Fibroblast of skin of scalp (primary cell): ENCODE results near the gene DSTYK.

ENCODE experiments used
- DNase-seq: peaks from one replicate; pipeline ENCODE4 v3.0.0-alpha.2; 2013

DSTYK gene

DNA sequence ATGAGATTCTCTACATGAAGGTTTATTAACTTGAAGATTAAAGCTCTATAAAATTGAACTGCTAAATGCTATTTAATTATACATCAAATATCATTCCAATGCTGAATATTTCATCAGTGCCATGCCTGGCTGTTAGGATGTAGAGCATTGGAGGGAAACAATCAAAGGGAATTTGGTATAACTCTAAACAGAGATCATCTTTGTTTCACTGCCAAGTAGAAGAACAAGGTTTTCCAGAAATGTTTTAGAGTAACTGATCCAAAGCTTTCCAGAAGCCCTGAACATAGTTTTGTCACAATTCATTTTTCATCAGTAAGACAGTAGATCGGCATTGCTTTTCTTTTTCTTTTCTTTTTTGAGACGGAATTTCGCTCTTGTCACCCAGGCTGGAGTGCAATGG lies 5.9 kb upstream of the DSTYK start:
- no peak for DNase-seq

DNA sequence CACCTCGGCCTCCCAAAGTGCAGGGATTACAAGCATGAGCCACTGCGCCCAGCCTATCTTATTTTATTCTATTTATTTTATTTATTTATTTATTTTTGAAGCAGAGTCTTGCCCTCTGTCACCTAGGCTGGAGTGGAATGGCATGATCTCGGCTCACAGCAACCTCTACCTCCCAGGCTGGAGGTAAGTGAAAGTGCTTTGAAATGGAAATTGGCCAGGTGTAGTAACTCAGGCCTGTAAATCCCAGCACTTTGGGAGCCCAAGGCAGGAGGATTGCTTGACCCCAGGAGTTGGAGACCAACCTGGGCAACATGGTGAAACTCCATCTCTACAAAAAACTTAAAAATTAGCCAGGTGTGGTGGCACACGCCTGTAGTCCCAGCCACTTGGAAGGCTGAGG lies 5.1 kb upstream of the DSTYK start:
- DNase-seq, result no peak

DNA sequence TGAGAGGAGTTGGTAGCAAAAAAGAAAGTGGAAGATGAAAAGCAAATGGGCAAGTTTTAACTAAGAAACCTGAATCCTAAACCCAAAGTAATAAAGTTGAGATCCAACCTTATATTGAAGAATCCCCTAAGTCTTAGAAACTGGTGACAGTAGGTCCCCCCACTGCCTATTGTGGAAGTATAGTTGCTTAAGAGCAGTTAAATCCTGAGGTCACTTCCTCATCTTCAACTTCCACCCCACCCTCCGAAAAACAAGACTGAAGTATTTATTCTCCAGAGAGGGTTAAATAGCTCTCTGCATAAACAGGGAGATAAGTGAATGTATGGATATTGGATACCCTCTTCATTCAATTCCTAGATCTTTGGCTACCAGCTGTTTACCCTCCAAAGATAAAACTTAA lies 3.3 kb upstream of the DSTYK start:
- no peak for DNase-seq

DNA sequence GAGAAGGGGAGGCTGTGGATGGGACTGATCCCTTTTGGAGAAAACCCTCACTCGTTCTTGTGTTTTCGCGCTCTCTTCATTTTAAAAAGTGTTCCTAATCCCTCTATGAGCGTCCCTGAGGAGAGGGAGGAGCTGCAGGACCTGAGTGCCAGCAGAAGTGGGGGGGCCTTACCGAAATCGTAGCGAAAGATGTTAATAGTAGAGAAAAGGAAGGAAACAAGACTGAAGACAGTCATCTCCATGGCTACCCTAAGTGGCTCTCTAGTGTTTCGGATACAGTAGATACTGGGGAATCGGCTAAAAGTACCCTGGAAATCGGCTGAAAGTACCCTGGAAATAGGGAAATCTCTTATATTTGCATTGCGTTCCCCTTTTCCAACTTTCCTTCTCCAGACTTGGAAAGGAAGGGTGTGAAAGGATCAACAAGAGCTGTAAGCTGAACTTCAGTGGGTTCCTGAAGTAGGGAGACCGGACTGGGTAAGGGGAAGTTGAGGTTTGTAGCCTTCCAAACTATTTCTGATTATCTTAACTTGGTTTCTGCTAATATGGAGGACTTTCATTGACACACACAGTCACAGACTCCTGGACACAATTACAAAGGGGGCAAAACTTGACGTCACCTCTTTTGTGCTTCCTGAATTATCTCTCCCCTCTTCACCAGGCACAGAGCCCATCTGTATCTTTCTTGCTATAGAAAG lies 486 bp upstream of the DSTYK start:
- DNase-seq, result no peak

DNA sequence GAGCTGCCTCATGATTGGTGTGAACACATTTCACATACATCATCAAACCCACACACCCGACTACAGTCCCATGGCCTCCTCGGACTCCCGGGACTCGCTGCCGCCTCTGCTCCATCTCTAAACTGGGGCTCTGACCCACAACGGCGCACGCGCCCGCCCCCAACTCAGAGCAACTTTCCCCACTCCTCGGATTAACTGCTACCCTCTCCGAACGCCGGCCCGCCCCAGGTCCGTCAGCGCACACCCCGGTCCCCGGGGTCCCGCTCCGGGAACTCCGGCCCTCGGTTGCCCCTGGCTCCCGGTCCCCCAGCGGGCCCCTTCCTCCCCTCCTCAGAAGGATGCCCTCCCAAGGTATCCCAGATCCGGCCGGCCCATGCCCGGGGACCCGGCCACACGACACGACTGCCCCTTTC lies 740 bp downstream of the DSTYK start:
- no peak for DNase-seq

DNA sequence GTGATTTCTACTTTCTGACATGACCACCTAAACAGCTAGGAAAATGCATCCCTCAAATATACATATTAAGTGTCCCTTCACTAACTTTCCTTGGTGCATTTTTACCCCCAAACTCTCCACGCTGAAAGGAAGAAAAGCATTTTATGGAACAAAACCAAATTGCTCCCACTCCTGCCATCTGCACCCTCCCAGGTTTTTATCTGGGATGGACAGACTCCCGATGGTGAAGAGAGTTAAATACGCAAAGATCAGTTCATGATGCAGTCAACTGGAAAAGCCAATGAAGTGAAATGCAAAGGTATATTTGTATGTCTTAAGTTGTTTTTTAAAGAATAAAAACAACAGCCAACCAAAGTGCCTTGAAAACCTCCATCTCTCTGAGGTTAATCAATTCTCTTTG lies 2.7 kb downstream of the DSTYK start:
- no peak for DNase-seq

DNA sequence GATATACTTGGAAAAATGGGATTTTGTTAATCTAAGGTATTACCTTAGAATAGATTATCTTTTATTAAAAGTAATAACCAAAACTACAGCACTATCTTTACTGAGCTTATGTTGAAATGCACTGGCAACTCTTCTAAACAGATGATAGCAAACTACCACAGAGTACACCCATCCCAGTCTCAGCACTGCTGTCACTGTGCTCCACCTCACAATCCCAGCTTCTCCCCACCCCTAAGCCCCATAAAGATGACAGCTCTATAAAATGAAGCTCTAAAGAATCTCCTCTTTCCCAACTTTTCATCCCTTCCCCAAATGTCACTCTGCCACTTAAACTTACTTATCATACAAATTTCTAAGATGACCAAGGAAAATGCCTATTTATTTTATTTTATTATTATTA lies 6.4 kb downstream of the DSTYK start:
- no peak for DNase-seq

DNA sequence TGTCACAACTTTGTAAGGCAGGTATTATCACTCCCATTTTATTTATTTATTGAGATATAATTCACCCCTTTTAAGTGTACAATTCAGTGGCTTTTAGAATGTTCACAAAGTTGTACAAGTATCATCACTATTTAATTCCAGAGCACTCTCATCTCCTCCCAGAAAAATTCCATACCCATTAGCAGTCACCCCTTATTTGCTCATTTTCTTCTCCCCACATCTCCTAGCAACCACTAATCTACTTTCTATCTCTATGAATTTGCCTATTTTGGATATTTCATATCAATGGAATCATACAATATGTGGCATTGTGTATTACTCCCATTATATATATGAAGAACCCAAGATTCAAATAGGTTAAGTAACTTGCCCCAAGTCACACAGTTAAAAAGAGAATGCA lies 7.0 kb downstream of the DSTYK start:
- peak; percentile 50 for DNase-seq

DNA sequence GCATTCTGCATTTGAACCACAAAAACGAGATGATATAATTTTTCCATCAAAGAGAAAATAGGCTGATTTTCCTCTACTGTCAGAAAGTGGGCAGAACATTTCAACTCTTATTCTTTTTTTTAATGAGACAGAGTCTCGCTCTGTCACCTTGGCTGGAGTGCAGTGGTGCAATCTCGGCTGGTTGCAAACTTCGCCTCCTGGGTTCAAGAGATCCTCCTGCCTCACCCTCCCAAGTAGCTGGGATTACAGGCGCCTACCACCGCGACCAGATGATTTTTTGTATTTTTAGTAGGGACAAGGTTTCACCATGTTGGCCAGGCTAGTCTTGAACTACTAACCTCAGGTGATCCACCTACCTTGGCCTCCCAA lies 11.6 kb downstream of the DSTYK start:
- no peak for DNase-seq

DNA sequence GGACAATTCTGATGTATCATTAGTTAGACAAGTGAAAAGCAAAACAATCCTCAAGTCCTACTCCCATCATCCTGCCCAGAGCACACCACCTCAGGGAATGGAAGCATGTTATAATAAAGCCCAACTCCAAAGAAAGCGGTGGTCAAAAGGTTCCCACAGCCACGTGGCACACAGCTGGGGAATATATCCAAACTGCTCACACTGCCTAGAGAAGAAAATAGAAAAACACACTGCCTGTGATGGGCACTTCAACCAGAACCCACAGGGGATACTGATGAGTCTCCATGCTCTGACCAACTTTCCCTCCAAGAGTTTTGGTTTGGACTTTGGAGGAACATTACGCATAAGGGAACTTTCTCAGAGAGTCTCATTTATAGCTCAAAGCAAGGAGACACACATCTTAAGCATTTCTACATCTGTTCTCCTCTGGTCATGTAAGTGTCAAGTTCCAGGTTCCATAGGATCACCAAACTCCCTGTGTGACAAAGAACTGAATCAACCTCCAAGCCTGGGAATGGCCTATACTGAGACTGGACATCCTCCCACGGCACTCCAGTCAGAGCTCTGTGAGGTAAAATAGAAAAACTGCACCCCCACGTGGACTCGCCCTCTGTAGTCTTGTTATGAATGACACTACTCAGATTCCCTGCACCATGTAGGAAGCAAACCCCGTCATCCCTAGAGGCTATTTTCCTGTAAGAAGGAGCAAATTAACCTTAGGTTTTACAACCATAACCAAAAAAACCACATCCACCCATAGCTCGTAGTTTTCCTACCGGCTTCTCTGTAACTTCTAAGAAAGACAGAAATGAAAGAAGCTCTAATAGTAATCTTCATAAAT lies 12.2 kb downstream of the DSTYK start:
- DNase-seq, result peak; percentile 20

DNA sequence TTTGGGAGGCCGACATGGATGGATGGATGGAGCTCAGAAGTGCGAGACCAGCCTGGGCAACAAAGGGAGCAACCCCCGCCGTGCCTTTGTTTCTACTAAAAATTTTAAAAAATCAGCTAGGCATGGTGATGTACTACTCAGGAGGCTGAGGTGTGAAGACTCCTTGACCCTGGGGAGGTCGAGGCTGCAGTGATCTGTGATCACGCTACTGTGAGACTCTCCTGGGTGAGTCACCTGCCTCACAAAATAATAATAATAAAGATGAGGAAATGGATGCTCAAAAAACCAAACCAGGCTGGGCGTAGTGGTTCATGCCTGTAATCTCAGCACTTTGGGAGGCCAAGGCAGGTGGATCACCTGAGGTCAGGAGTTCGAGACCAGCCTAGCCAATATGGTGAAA lies 19.2 kb downstream of the DSTYK start:
- no peak for DNase-seq

DNA sequence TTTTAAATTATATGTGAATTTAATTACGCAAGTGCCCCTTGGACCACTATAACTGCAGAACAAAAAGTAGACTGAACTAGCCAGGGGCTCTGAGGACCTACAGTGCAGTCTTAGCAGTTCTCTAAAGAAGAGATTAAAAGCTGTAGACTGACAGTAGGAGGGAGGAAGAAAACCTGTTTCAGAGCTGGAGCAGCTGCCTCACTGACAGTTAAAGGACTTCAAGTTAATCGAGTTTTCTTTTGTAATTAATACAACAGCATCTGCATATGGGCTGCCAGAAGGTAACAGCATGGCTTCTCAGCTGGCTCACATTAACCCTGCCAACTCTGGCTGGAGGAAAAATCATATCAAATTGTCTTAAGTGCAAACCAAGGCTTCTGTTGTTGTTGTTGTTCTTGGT lies 19.9 kb downstream of the DSTYK start:
- no peak for DNase-seq

DNA sequence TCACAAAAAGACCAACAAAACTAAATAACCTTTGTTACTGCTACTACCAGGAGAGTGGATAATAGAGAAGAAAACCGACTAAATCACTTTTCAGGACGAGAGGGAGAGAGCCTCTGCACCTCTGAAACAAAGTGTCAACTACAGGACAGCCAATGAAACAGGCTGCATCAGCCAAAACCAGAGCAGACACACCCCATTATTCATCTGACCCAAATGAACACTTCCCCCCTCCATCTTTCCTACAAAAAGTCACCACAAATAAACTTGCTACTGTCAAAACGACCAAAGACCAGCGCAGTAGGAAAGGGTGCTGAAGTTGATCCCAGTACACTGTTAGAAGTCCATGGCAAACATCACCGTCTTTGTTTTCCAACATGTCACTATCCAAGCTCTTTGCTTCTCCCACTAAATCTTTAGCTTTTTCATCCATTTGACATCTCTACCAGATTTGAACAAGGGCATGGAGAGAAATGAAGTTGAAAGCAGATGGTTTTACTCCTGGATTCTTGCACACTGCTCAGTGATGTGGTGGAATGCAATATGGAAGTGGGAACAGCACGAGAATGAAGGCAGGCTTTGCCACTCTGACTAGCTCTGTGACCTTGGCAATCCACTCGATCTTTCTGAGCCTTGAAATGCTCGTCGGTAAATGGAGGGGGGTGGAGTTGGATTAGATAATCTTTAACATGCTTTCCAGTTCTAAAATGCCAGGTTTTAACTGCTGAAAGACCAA lies 20.5 kb downstream of the DSTYK start:
- peak; percentile 16 for DNase-seq

DNA sequence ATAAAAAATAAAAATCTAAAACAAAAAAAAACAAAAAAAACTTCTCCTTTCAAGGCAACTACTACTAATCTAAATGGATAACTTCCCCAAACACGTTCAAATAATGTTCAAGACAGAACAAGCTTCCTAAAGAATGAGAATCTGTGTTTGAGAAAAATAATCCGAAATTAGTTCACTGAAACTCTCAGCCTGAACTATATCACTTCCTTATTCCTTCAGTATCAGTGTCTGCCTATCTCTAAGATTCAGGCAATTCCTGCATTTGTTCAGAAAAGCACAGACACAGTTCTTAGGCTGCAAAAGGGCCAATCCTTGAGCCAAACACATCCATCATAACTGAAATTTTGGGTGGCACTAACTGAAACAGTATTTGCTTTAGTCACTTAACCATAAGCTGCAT lies 22.4 kb downstream of the DSTYK start:
- no peak for DNase-seq

DNA sequence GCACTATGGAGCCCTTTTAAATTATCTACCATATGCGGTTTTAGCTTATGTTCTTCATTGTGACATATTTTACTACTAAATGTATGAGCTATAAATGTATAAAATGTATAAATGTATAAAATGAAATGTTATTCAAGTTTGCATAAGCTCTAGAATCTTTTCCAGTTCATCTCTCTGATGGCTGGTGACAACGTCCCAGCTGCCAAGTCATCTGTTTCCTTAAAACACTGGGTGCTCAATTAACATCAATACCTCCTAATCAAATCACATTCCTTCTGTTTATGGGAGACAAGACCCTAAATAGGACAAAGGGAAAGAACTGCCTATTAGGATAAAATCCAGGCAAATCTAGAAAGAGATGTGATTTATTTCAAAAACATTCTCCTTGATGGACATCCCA lies 22.9 kb downstream of the DSTYK start:
- DNase-seq, result no peak

DNA sequence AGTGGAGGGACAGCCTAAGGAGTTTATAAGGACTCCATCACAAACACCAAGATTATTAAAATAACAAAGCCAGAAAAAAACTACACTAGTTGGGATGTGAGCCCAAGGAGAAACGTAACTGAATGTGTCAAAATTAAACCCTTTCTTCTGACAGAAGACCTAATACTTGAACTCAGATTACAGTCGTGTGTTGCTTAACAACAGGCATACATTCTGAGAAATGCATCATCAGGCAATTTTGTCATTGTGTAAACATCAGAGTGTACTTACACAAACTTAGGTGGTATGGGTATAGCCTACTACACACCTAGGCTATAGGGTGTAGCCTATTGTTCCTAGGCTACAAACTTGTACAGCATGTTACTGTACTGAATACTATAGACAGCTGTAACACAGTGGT lies 23.4 kb downstream of the DSTYK start:
- DNase-seq, result no peak

DNA sequence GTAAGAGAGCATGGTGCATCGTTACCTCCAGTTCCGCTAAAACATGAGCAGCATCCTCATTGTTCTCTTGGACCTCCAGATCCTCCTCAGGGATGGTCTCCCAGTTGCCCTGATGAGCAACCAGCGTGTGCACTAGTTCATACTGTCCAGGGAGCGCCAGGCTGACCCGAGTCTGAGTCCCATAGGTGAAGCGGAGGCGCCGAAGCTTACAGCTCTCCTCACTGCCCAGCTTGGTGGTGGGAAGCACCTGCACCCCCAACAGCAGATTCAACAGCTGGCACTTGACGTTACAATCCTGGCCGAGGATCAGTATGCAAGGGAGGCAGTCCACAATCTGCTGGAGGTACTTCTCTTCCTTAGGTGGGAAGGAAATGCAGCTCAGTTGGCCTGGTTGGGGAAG lies 24.1 kb downstream of the DSTYK start:
- no peak for DNase-seq

DNA sequence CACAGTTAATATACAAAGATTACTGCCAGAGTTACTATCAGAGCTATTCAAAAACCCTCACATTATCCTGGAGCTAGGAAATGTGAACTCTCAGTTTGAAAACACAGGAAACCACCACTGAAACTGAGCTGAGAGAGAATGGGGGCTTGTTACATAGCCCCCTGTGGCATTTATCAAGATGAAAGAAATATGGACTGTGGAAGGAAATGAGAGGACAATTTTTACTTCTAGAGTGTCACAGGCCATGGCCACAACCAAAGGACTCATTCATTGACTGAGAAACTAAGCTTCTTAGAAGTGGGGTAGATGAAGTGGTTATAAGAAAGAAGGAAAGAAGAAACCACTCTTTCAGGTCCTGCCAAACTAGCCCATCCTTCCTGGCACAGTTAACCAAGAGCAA lies 25.3 kb downstream of the DSTYK start:
- no peak for DNase-seq

DNA sequence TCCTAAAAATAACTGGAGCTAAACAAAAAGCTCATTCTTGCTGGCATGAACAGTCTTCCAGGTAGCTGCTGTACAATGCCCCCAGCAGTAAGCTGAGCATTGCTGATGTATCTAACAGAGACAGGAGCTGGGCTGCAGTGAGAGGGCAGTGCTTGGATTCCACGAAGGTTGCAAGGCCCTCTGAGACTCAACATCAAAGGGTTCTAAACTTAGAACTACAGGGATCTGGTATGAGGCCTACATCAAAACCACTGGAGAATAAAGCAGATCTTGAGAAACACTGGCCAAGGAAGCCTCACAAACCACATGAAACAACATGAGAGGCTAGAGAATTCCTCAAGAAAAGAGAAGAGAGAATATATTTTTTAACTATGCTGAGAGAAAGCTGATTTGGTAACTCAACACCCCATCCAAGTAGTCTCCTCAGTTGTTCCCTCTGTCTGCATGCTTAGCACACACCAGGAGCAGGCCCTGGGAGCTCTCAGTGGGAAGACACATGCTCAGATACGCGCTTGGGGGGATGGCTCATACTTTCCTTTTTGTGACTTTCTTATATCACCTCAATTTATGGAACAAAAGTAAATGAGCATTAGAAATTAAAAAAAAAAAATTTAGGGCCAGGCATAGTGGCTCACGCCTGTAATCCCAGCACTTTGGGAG lies 27.7 kb downstream of the DSTYK start:
- peak; percentile 47 for DNase-seq

DNA sequence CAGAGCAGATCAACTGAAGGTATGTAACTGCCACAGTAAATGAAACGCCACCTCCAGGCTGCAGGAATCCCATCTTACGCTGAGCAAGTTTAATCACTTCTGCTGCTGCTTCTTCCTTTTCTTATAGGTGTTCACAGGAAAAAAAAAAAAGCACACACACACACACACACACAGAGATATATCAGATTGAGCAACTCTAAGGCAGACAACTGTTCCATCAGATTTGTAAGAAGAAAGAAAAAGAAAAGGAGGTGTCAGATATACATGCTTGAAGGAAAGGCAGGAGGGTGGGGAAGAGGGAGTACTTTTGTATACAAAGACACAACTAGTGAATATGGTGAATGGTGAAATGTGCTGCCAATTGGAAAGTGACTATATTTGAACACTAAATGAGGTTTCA lies 28.6 kb downstream of the DSTYK start:
- DNase-seq, result no peak

DNA sequence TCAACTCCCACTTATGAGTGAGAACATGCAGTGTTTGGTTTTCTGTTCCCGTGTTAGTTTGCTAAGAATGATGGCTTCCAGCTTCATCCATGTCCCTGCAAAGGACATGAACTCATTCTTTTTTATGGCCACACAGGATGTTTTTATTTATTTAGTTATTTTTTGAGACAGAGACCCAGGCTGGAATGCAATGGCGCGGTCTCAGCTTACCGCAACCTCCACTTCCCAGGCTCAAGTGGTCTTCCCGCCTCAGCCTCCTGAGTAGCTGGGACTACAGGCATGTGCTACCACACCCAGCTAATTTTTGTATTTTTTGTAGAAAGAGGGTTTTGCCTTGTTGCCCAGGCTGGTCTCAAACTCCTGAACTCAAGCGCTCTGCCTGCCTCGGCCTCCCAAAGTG lies 31.2 kb downstream of the DSTYK start:
- peak; percentile 46 for DNase-seq

DNA sequence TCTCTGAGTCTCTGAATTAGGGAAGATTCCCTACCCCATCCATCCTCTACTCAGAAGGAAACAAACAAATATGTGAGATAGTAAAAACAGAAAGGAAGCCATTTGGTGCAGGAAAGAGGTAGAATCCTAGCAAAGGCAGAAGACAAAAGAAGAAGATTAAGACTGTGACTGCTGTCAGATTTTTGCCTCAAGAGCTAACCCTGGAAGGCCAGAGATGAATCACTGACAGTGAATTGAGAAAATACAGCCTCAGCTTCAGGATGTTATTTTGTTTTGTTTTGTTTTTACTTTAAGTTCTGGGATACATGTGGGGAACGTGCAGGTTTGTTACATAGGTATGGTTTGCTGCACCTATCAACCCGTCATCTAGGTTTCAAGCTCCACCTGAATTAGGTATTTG lies 31.7 kb downstream of the DSTYK start:
- DNase-seq, result peak; percentile 21

DNA sequence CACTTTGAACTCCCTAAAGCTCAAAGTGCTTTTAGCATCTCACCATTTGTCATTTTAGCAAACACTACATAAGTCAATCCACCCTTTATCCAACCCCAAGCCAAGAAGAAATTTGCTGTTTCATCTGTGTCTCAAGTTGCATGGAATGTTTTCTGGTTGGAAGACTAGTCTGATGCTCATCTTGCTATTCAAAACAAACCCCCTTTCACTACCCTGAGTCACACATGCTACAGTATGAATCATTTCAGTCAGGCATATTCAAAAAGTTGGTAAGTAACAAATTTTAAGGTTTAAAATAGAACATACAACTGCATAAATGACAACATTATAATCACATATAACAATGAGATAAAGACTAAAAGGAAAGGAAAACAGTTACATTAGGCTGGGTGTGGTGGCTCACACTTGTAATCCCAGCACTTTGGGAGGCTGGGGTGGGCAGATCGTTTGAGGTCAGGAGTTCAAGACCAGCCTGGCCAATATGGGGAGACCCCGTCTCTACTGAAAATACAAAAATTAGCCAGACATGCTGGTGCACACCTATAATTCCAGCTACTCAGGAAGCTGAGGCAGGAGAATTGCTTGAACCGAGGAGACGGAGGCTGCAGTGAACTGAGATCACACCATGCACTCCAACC lies 38.7 kb downstream of the DSTYK start:
- peak; percentile 96 for DNase-seq
